Activated naive CD4-positive, alpha-beta T cell treated with anti-CD3 and anti-CD28 coated beads for 36 hours (primary cell): ENCODE data around the gene RAET1G. TPM values are rescaled to one million over a fixed set of nuclear protein-coding genes. Genes with fewer than 3 reads are reported as not detected.
"Not testable (repeated sequence)": the region's sequence is repeated elsewhere in the genome, so short reads cannot be mapped to it uniquely, and the experiment has no call there.

Experiments used
- CTCF ChIA-PET: fragments of 350-600 bp; sonication (Branson Sonifier 250); formaldehyde crosslinking; loops from one replicate; lab custom pipeline; 2021; ENCODE audit warnings: antibody characterized with exemption; lab: Charles Lee
- DNase-seq: peaks from one replicate; pipeline ENCODE4 v3.0.0-alpha.2; 2020
- H3K27ac Mint-ChIP-seq: one replicate; pipeline ENCODE4 v1.8.0; 2021; ENCODE audit warnings: mild to moderate bottlenecking, mixed read lengths
- H3K27me3 Mint-ChIP-seq: one replicate; pipeline ENCODE4 v1.8.0; 2021; ENCODE audit warnings: low read depth, mixed read lengths
- H3K36me3 Mint-ChIP-seq: one replicate; pipeline ENCODE4 v1.8.0; 2021; ENCODE audit warnings: low read depth, mixed read lengths
- H3K4me1 Mint-ChIP-seq: one replicate; pipeline ENCODE4 v1.8.0; 2021; ENCODE audit warnings: low read depth, mixed read lengths
- H3K4me3 Mint-ChIP-seq: one replicate; pipeline ENCODE4 v1.8.0; 2021; ENCODE audit warnings: mild to moderate bottlenecking, moderate library complexity, mixed read lengths
- H3K9me3 Mint-ChIP-seq: one replicate; pipeline ENCODE4 v1.8.0; 2021; ENCODE audit warnings: mixed read lengths
- intact Hi-C: fragments of 100-400 bp; cut with micrococcal nuclease; formaldehyde crosslinking; loops from one replicate; pipeline ENCODE4 v1.15.1; 2023
- total RNA-seq, 2 experiments: library from RNA; stranded (reverse); gene quantifications; one replicate each; pipeline ENCODE4 v1.2.3, GENCODE V29; 2021

The RAET1G gene
- total RNA-seq, 2 experiments from 2014 or later: not detected

- H3K27ac Mint-ChIP-seq, H3K36me3 Mint-ChIP-seq, DNase-seq, H3K9me3 Mint-ChIP-seq, H3K4me3 Mint-ChIP-seq: not testable (repeated sequence)
- intact Hi-C loops: loop anchor here (2.0 to 10.0 kb wide), 2 partner anchors 282 to 898 kb away; partner anchors contain the start of gene KATNA1
- peaks cover 73% of the 10 kb centered on the region for H3K27me3 Mint-ChIP-seq
- H3K4me1 Mint-ChIP-seq: peaks cover 15% of the 10 kb centered on the region
- CTCF ChIA-PET: interaction anchor here (0.8 to 1.0 kb wide), 3 partner anchors 21 to 86 kb away, joined by 3 read pairs; no protein-coding TSS in a partner anchor
Observed at GRCh38 chr6:149927025-149927424, 4.1 kb upstream of the RAET1G start.

- peak; percentile 93 for DNase-seq
- Mint-ChIP-seq H3K27ac (no peak overlapping the region), H3K27me3 (peaks cover 78% of the 10 kb centered on the region), H3K9me3 (no peaks in the 10 kb centered on the region), H3K4me3 (peak overlapping the region; percentile 44), H3K36me3 (no peaks in the 10 kb centered on the region), H3K4me1 (peaks cover 15% of the 10 kb centered on the region)
- intact Hi-C loops: loop anchor here (1.0 to 10.0 kb wide), 7 partner anchors 61 to 897 kb away; partner anchors contain the start of genes KATNA1 and PPIL4
- CTCF ChIA-PET: interaction anchor here (0.8 to 2.5 kb wide), 7 partner anchors 20 to 92 kb away, joined by 3 to 19 read pairs (median 3); no protein-coding TSS in a partner anchor
Observed at GRCh38 chr6:149925974-149926777, 3.3 kb upstream of the RAET1G start.

- peak overlapping the region; percentile 14 for H3K4me3 Mint-ChIP-seq
- intact Hi-C loops: loop anchor here (10.0 kb wide), 1 partner anchor 281 kb away; the partner anchor contains the start of gene KATNA1
- no peak overlapping the region for H3K27ac Mint-ChIP-seq
- no peaks in the 10 kb centered on the region for H3K36me3 Mint-ChIP-seq
- H3K27me3 Mint-ChIP-seq: peaks cover 79% of the 10 kb centered on the region
- no peak for DNase-seq
- H3K9me3 Mint-ChIP-seq: no peaks in the 10 kb centered on the region
- CTCF ChIA-PET: interaction anchor here (0.8 to 2.5 kb wide), 6 partner anchors 60 to 92 kb away, joined by 3 to 19 read pairs (median 8); no protein-coding TSS in a partner anchor
- peaks cover 15% of the 10 kb centered on the region for H3K4me1 Mint-ChIP-seq
Observed at GRCh38 chr6:149925253-149925973, 2.5 kb upstream of the RAET1G start.

GRCh38 chr6:149924933-149925252 lies 2.0 kb upstream of the RAET1G start:
- Mint-ChIP-seq H3K27ac (no peak overlapping the region), H3K9me3 (no peaks in the 10 kb centered on the region), H3K4me1 (peaks cover 15% of the 10 kb centered on the region), H3K4me3 (no peak overlapping the region), H3K36me3 (no peaks in the 10 kb centered on the region), H3K27me3 (peaks cover 74% of the 10 kb centered on the region)
- intact Hi-C loops: loop anchor here (10.0 kb wide), 1 partner anchor 280 kb away; the partner anchor contains the start of gene KATNA1
- DNase-seq: no peak
- CTCF ChIA-PET: interaction anchor here (0.8 to 2.5 kb wide), 6 partner anchors 59 to 91 kb away, joined by 3 to 19 read pairs (median 8); no protein-coding TSS in a partner anchor

- no peak for DNase-seq
- peaks cover 15% of the 10 kb centered on the region for H3K4me1 Mint-ChIP-seq
- H3K4me3 Mint-ChIP-seq: no peak overlapping the region
- no peaks in the 10 kb centered on the region for H3K9me3 Mint-ChIP-seq
- no peaks in the 10 kb centered on the region for H3K36me3 Mint-ChIP-seq
- peaks cover 69% of the 10 kb centered on the region for H3K27me3 Mint-ChIP-seq
- CTCF ChIA-PET: interaction anchor here (0.9 to 2.5 kb wide), 7 partner anchors 24 to 91 kb away, joined by 3 to 19 read pairs (median 7); no protein-coding TSS in a partner anchor
- H3K27ac Mint-ChIP-seq: no peak overlapping the region
- intact Hi-C loops: loop anchor here (10.0 kb wide), 1 partner anchor 280 kb away; the partner anchor contains the start of gene KATNA1
Observed at GRCh38 chr6:149924206-149924932, 1.4 kb upstream of the RAET1G start.

- DNase-seq: no peak
- Mint-ChIP-seq H3K9me3 (no peaks in the 10 kb centered on the region), H3K27ac (no peak overlapping the region), H3K27me3 (peaks cover 60% of the 10 kb centered on the region), H3K4me3 (peak overlapping the region; percentile 76), H3K36me3 (no peaks in the 10 kb centered on the region), H3K4me1 (peaks cover 15% of the 10 kb centered on the region)
- intact Hi-C loops: loop anchor here (1.0 to 10.0 kb wide), 4 partner anchors 59 to 359 kb away; partner anchors contain the start of genes KATNA1, LATS1 and LRP11
- CTCF ChIA-PET: interaction anchor here (0.9 to 2.5 kb wide), 6 partner anchors 23 to 90 kb away, joined by 3 to 19 read pairs (median 7); no protein-coding TSS in a partner anchor
Observed at GRCh38 chr6:149923327-149923986, 536 bp upstream of the RAET1G start.

GRCh38 chr6:149922091-149922490 lies 830 bp downstream of the RAET1G start:
- intact Hi-C loops: loop anchor here (2.0 to 10.0 kb wide), 3 partner anchors 203 to 357 kb away; partner anchors contain the start of genes KATNA1 and LATS1
- Mint-ChIP-seq H3K4me1 (peaks cover 15% of the 10 kb centered on the region), H3K27me3 (peaks cover 48% of the 10 kb centered on the region)
- not testable (repeated sequence) for H3K9me3 Mint-ChIP-seq, H3K27ac Mint-ChIP-seq, H3K4me3 Mint-ChIP-seq, DNase-seq, H3K36me3 Mint-ChIP-seq
- CTCF ChIA-PET: interaction anchor here (1.1 to 1.2 kb wide), 2 partner anchors 86 to 88 kb away, joined by 3 to 4 read pairs; no protein-coding TSS in a partner anchor

- H3K27me3 Mint-ChIP-seq: peaks cover 48% of the 10 kb centered on the region
- H3K4me1 Mint-ChIP-seq: peaks cover 15% of the 10 kb centered on the region
- CTCF ChIA-PET: interaction anchor here (0.5 kb wide), 1 partner anchor 43 kb away, joined by 3 read pairs; no protein-coding TSS in a partner anchor
- intact Hi-C loops: loop anchor here (10.0 kb wide), 1 partner anchor 277 kb away; the partner anchor contains the start of gene KATNA1
- DNase-seq: no peak
- H3K27ac Mint-ChIP-seq: no peak overlapping the region
- H3K4me3 Mint-ChIP-seq: no peak overlapping the region
- no peaks in the 10 kb centered on the region for H3K36me3 Mint-ChIP-seq
- no peaks in the 10 kb centered on the region for H3K9me3 Mint-ChIP-seq
Observed at GRCh38 chr6:149921361-149921760, 1.6 kb downstream of the RAET1G start.

- H3K4me3 Mint-ChIP-seq: no peak overlapping the region
- intact Hi-C loops: loop anchor here (10.0 kb wide), 1 partner anchor 275 kb away; the partner anchor contains the start of gene KATNA1
- H3K36me3 Mint-ChIP-seq: no peaks in the 10 kb centered on the region
- H3K9me3 Mint-ChIP-seq: no peaks in the 10 kb centered on the region
- H3K27me3 Mint-ChIP-seq: peaks cover 36% of the 10 kb centered on the region
- H3K27ac Mint-ChIP-seq: no peak overlapping the region
- DNase-seq: no peak
- CTCF ChIA-PET: no interaction called here
- peaks cover 8% of the 10 kb centered on the region for H3K4me1 Mint-ChIP-seq
Observed at GRCh38 chr6:149919834-149920225, 3.1 kb downstream of the RAET1G start.

GRCh38 chr6:149919126-149919833 lies 3.6 kb downstream of the RAET1G start:
- H3K27me3 Mint-ChIP-seq: peaks cover 31% of the 10 kb centered on the region
- CTCF ChIA-PET, DNase-seq, H3K4me3 Mint-ChIP-seq, H3K36me3 Mint-ChIP-seq, H3K27ac Mint-ChIP-seq, H3K9me3 Mint-ChIP-seq, intact Hi-C loops, H3K4me1 Mint-ChIP-seq: not testable (repeated sequence)
